K562 (cell line): ENCODE measurements around the gene C1orf146. TPM values are rescaled to one million over a fixed set of nuclear protein-coding genes. Genes with fewer than 3 reads are reported as not detected.

Experiments
- ATAC-seq: fragments of 200-7000 bp; cut with Tn5 transposase; 3 replicates; pipeline ENCODE4 v1.9.1; 2020; ENCODE audit warnings: moderate library complexity
- BruUV-seq: library from RNA; stranded (reverse); fragments of 400-500 nt; replicated peaks from 2 replicates; lab custom pipeline; 2021; lab: Mats Ljungman, UMichigan
- CTCF ChIA-PET: fragments of 300-600 bp; formaldehyde crosslinking; extraction: SDS; loops from one replicate; lab custom pipeline; 2021; ENCODE audit warnings: low intra/inter-chr PET ratio; lab: Yijun Ruan, JAX
- POLR2A ChIA-PET: fragments of 300-600, 350-650 bp; sonication (Branson Sonifier 250); formaldehyde crosslinking; extraction: SDS; loops from one replicate; lab custom pipeline; 2021; ENCODE audit warnings: antibody characterized with exemption, inconsistent platforms; lab: Yijun Ruan, JAX
- DNase-seq, 4 experiments: peaks; one replicate each; pipeline versions ENCODE4 v3.0.0 to v3.0.0-alpha.2; 2011 to 2018; ENCODE audit warnings: low spot score in 3 of 4, mixed read lengths in 3 of 4; ENCODE audit errors: extremely low read depth in 1 of 4
- FAIRE-seq: peaks from 2 replicates; lab custom pipeline; 2011; peaks lifted over from hg19 to GRCh38; lab: Jason Lieb, UNC
- H2AFZ ChIP-seq: 2 replicates; pipeline ENCODE4 v1.6.0; 2011; ENCODE audit warnings: low read depth, low read length, control low read depth, inconsistent platforms
- H3K27ac ChIP-seq: fragments of 200-600 bp; 3 replicates; pipeline ENCODE4 v1.8.0; 2011; ENCODE audit warnings: low read depth, mild to moderate bottlenecking, control low read depth, inconsistent platforms, low read length, moderate library complexity, mixed read lengths; ENCODE audit errors: extremely low read depth
- H3K27me3 ChIP-seq, 2 experiments: fragments of 300-600 bp in 1 of 2; 2 replicates in 1 of 2; 3 replicates in 1 of 2; pipeline versions ENCODE4 v1.6.0 to v1.8.0; 2011; ENCODE audit warnings: inconsistent platforms in 2 of 2, low read length in 2 of 2, mild to moderate bottlenecking in 1 of 2, mixed read lengths in 1 of 2, moderate library complexity in 1 of 2; ENCODE audit not compliant: control insufficient read depth in 2 of 2, insufficient read depth in 2 of 2
- H3K36me3 ChIP-seq: fragments of 300-600 bp; 3 replicates; pipeline ENCODE4 v1.8.0; 2011; ENCODE audit warnings: mild to moderate bottlenecking, low read length, inconsistent platforms; ENCODE audit not compliant: control insufficient read depth, insufficient read depth
- H3K4me1 ChIP-seq, 2 experiments: fragments of 200-600 bp in 1 of 2; replicated peaks in 1 of 2; 2 replicates in 1 of 2; 3 replicates in 1 of 2; pipeline versions ENCODE4 v1.5.1 to v1.8.0; 2011; ENCODE audit warnings: inconsistent platforms in 2 of 2, low read length in 2 of 2, mild to moderate bottlenecking in 1 of 2, mixed read lengths in 1 of 2, moderate library complexity in 1 of 2; ENCODE audit not compliant: control insufficient read depth in 2 of 2, insufficient read depth in 2 of 2
- H3K4me2 ChIP-seq: 2 replicates; pipeline ENCODE4 v1.6.1; 2011; ENCODE audit warnings: low read length, control low read depth, inconsistent platforms, mixed read lengths; ENCODE audit not compliant: insufficient read depth
- H3K4me3 ChIP-seq: fragments of 200-600 bp; sonication (generic), shearing (Covaris generic); 2 replicates; pipeline ENCODE4 v1.5.1; 2016; ENCODE audit warnings: control low read depth, inconsistent platforms
- H3K79me2 ChIP-seq: fragments of 200-600 bp; 3 replicates; pipeline ENCODE4 v1.8.0; 2011; ENCODE audit warnings: low read length, inconsistent platforms; ENCODE audit not compliant: control insufficient read depth, insufficient read depth
- H3K9ac ChIP-seq, 2 experiments: 2 replicates each; pipeline versions ENCODE4 v1.6.0 to v1.6.1; 2011; ENCODE audit warnings: low read depth in 2 of 2, low read length in 2 of 2, control low read depth in 1 of 2, inconsistent platforms in 1 of 2, mild to moderate bottlenecking in 1 of 2, mixed read lengths in 1 of 2; ENCODE audit not compliant: insufficient read depth in 1 of 2
- H3K9me1 ChIP-seq: one replicate; pipeline ENCODE4 v1.6.0; 2011; ENCODE audit warnings: inconsistent platforms, mild to moderate bottlenecking, low read length, moderate library complexity; ENCODE audit not compliant: control insufficient read depth, insufficient read depth
- H3K9me3 ChIP-seq: replicated peaks from 2 replicates; pipeline ENCODE4 v1.5.1; 2011; ENCODE audit warnings: low read depth, low read length, inconsistent platforms; ENCODE audit not compliant: control insufficient read depth, insufficient read depth
- H4K20me1 ChIP-seq: replicated peaks from 2 replicates; pipeline ENCODE4 v1.6.1; 2011; ENCODE audit warnings: low read length, inconsistent platforms, mixed read lengths; ENCODE audit not compliant: control insufficient read depth, insufficient read depth
- C11orf30 ChIP-seq: fragments of 450-650 bp; IDR thresholded peaks from 2 replicates; pipeline ENCODE4 v1.6.1; 2016; ENCODE audit warnings: low read depth, mild to moderate bottlenecking
- GATAD2A ChIP-seq: fragments of 450-650 bp; IDR thresholded peaks from 2 replicates; pipeline ENCODE4 v1.6.1; 2017
- KLF1 ChIP-seq: fragments of 450-650 bp; IDR thresholded peaks from 2 replicates; pipeline ENCODE4 v1.6.1; 2016; ENCODE audit warnings: missing genetic modification characterization, missing compliant biosample characterization
- KLF16 ChIP-seq: IDR thresholded peaks from 2 replicates; pipeline ENCODE4 v1.6.1; 2016; ENCODE audit warnings: antibody characterized with exemption
- LEF1 ChIP-seq: fragments of 450-650 bp; IDR thresholded peaks from 2 replicates; pipeline ENCODE4 v1.6.1; 2016; ENCODE audit warnings: mild to moderate bottlenecking
- MITF ChIP-seq: IDR thresholded peaks from 2 replicates; pipeline ENCODE4 v1.6.1; 2014; ENCODE audit warnings: antibody characterized with exemption
- SMAD1 ChIP-seq: fragments of 150-350 bp; IDR thresholded peaks from 2 replicates; pipeline ENCODE4 v1.6.1; 2014; ENCODE audit warnings: low read length, low read depth; ENCODE audit not compliant: partially characterized antibody
- SMARCE1 ChIP-seq: fragments of 450-650 bp; IDR thresholded peaks from 2 replicates; pipeline ENCODE4 v1.7.1; 2016; ENCODE audit warnings: mild to moderate bottlenecking
- TGIF2 ChIP-seq: sonication (generic); formaldehyde crosslinking; IDR thresholded peaks from 2 replicates; pipeline ENCODE4 v1.8.1; 2022; ENCODE audit warnings: mild to moderate bottlenecking, missing genetic modification reagents, moderate library complexity
- ZNF41 ChIP-seq: fragments of 250-450 bp; sonication (Bioruptor Pico); conservative IDR thresholded peaks from 2 replicates; pipeline ENCODE4 v1.4.0; 2020; ENCODE audit warnings: mild to moderate bottlenecking
- ZNF445 ChIP-seq: fragments of 250-450 bp; sonication (Bioruptor Pico); IDR thresholded peaks from 2 replicates; pipeline ENCODE4 v1.4.0; 2020; ENCODE audit warnings: low read depth, mild to moderate bottlenecking, moderate library complexity
- WGBS: fragments of 100-300 bp; shearing (Covaris generic); methylation state at CpG from one replicate; pipeline ENCODE4 v1.1.6; 2016; ENCODE audit warnings: low coverage, mixed read lengths; ENCODE audit not compliant: insufficient coverage; ENCODE audit errors: missing lambda C conversion rate; 5-methylcytosine and 5-hydroxymethylcytosine counted together
- in situ Hi-C: fragments of 300-500 bp; cut with MboI; formaldehyde crosslinking; loops from 4 replicates; pipeline ENCODE4 v1.15.0; 2018; ENCODE audit warnings: inconsistent platforms, mixed read lengths
- intact Hi-C: fragments of 100-400 bp; cut with micrococcal nuclease; formaldehyde crosslinking; loops from 2 replicates; pipeline ENCODE4 v1.14.2; 2022
- polyA plus RNA-seq, 8 experiments: library from polyadenylated mRNA; depleted of rRNA in 4 of 8; stranded (reverse) in 5 of 8; unstranded in 3 of 8; fragments of >200 nt; fragmentation: Nextera tagmentation in 2 of 8; fragmentation: Illumina TruSeq in 1 of 8; extraction: Ambion mirVana in 2 of 8; extraction: Trizol in 1 of 8; gene quantifications; 2 replicates each; pipeline versions ENCODE4 v1.2.1 to v1.2.3, GENCODE V29; 2011 to 2014; ENCODE audit warnings: inconsistent platforms in 1 of 8, missing spikeins in 1 of 8
- total RNA-seq, 7 experiments: library from RNA; depleted of rRNA in 6 of 7; stranded (reverse); fragments of >200 nt in 6 of 7; fragmentation: Illumina TruSeq in 2 of 7; extraction: Trizol in 2 of 7; gene quantifications; 2 replicates each; pipeline versions ENCODE4 v1.2.1 to v1.2.3, GENCODE V29; 2011 to 2021; ENCODE audit warnings: low replicate concordance in 1 of 7
- TF ChIP-seq, protein P1 (sequence below): fragments of 450-650 bp; formaldehyde crosslinking; conservative IDR thresholded peaks from 2 replicates; pipeline ENCODE4 v1.4.0; 2022; ENCODE audit warnings: mild to moderate bottlenecking, missing genetic modification characterization

The C1orf146 gene
- total and polyA plus RNA-seq, 9 of the 15 experiments (the other 6 are each of a cell fraction or from before 2014, with no cell fraction given), result 0.10 TPM; not detected in 8

DNA sequence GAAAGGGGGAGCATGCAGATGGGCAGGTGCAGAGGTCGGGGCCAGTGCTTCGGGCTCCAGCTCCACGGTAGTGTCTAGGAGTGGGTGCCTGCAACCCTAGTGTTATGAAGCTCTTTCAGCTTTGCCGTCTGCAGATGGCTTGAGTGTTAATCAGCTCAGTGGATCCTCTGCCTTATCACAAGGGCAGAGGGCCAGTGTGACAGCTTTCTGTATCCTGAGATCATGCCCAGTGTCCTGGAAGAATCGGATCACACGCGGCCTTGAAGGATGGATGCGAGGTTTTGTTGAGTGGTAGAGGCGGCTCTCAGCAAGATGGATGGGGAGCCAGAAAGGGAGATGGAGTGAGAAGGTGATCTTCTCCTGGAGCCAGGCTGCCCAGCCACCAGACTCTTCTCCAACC, 25.5 kb upstream of the C1orf146 start:
- H3K9me3 ChIP-seq, result no peaks in the 10 kb centered on the region
- H3K4me2 ChIP-seq, result no peak overlapping the region
- no peak overlapping the region for H3K27ac ChIP-seq
- H3K79me2 ChIP-seq, result no peaks in the 10 kb centered on the region
- H3K4me3 ChIP-seq, result no peak overlapping the region
- no peaks in the 10 kb centered on the region for H3K9me1 ChIP-seq
- H4K20me1 ChIP-seq, result no peaks in the 10 kb centered on the region
- no peaks in the 10 kb centered on the region for H3K36me3 ChIP-seq
- POLR2A ChIA-PET, result no interaction called here
- DNase-seq (no peak), ATAC-seq (peak; percentile 31; the same call in 2 of the 3 replicates), FAIRE-seq (no peak)
- no peak overlapping the region; a peak in 1 of 4 replicates for H3K9ac ChIP-seq
- H3K27me3 ChIP-seq, result peaks cover 4 to 19% of the 10 kb centered on the region in 2 experiments
- 13% methylated on average over 9 of the region's 9 CpGs for whole genome bisulfite sequencing
- TF ChIP-seq LEF1 (no peak), MITF (no peak), SMARCE1 (no peak), KLF16 (no peak), SMAD1 (no peak), ZNF41 (CRISPR knock-in tag) (no peak), ZNF445 (CRISPR knock-in tag) (no peak), TGIF2 (CRISPR knock-in tag) (no peak), GATAD2A (no peak), KLF1 (no peak), C11orf30 (no peak)
- TF ChIP-seq, protein P1, sequence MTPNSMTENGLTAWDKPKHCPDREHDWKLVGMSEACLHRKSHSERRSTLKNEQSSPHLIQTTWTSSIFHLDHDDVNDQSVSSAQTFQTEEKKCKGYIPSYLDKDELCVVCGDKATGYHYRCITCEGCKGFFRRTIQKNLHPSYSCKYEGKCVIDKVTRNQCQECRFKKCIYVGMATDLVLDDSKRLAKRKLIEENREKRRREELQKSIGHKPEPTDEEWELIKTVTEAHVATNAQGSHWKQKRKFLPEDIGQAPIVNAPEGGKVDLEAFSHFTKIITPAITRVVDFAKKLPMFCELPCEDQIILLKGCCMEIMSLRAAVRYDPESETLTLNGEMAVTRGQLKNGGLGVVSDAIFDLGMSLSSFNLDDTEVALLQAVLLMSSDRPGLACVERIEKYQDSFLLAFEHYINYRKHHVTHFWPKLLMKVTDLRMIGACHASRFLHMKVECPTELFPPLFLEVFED (CRISPR knock-in tag), result no peak
- intact Hi-C loops (no loop called here), in situ Hi-C loops (no loop called here)
- H2AFZ ChIP-seq, result peak overlapping the region; percentile 8
- BruUV-seq, result no TSS peak
- H3K4me1 ChIP-seq, result no peaks in the 10 kb centered on the region; a peak in 1 of 5 replicates
- CTCF ChIA-PET, result no interaction called here
